ENCODE results near the gene STAT3.
"Not testable (repeated sequence)": the region's sequence is repeated elsewhere in the genome, so short reads cannot be mapped to it uniquely, and the experiment has no call there.

STAT3 gene

GRCh38 chr17:42423766-42424165 is 35.5 kb upstream of the STAT3 start:
- peak overlapping the region; percentile 17 to 99 for H3K4me3 ChIP-seq (replicated peaks in 1 of 2; ENCODE audit: low read depth in 2 of 2, low read length in 2 of 2)
- no peak for DNase-seq (ENCODE audit: low read depth in 2 of 2)
- no peak for TF ChIP-seq CTCF (IDR thresholded peaks at IDR 0.05; ENCODE audit: low read depth, low read length)

GRCh38 chr17:42422958-42423712 is 34.9 kb upstream of the STAT3 start, which contains the start of gene CAVIN1:
Gene CAVIN1, minus strand, starts transcription at chr17:42423256. Its CDS starts 159 bp downstream, at chr17:42423097.
- H3K4me3 ChIP-seq (replicated peaks in 1 of 2; ENCODE audit: low read depth in 2 of 2, low read length in 2 of 2): peak within 1 kb of the TSS; percentile 99 to 100
- peak; percentile 98 to 99 for DNase-seq (ENCODE audit: low read depth in 2 of 2)
- no peak for TF ChIP-seq CTCF (IDR thresholded peaks at IDR 0.05; ENCODE audit: low read depth, low read length)

GRCh38 chr17:42422412-42422957 is 34.2 kb upstream of the STAT3 start:
- no peak for TF ChIP-seq CTCF (IDR thresholded peaks at IDR 0.05; ENCODE audit: low read depth, low read length)
- peak; percentile 35 to 48 for DNase-seq (ENCODE audit: low read depth in 2 of 2)
- H3K4me3 ChIP-seq (replicated peaks in 1 of 2; ENCODE audit: low read depth in 2 of 2, low read length in 2 of 2): peak overlapping the region; percentile 99 to 100

- peak; percentile 63 to 67 for DNase-seq (ENCODE audit: low read depth in 2 of 2)
- no peak for TF ChIP-seq CTCF (IDR thresholded peaks at IDR 0.05; ENCODE audit: low read depth, low read length)
- H3K4me3 ChIP-seq (replicated peaks in 1 of 2; ENCODE audit: low read depth in 2 of 2, low read length in 2 of 2): peak overlapping the region; percentile 99 to 100
Measured at GRCh38 chr17:42421507-42422338, 33.5 kb upstream of the STAT3 start.

GRCh38 chr17:42421136-42421506 is 32.9 kb upstream of the STAT3 start:
- no peak for DNase-seq (ENCODE audit: low read depth in 2 of 2)
- peak overlapping the region; percentile 99 to 100 for H3K4me3 ChIP-seq (replicated peaks in 1 of 2; ENCODE audit: low read depth in 2 of 2, low read length in 2 of 2)
- no peak for TF ChIP-seq CTCF (IDR thresholded peaks at IDR 0.05; ENCODE audit: low read depth, low read length)

GRCh38 chr17:42417981-42418380 is 29.7 kb upstream of the STAT3 start:
- DNase-seq (ENCODE audit: low read depth in 2 of 2); H3K4me3 ChIP-seq (replicated peaks in 1 of 2; ENCODE audit: low read depth in 2 of 2, low read length in 2 of 2): not testable (repeated sequence)

All from cardiac fibroblast (primary cell).